GM12878 (cell line): ENCODE measurements around the gene RP2. TPM values are rescaled to one million over a fixed set of nuclear protein-coding genes. Genes with fewer than 3 reads are reported as not detected.

ENCODE experiments used
- ATAC-seq: fragments of 200-7000 bp; cut with Tn5 transposase; 3 replicates; pipeline ENCODE4 v1.9.1; 2020; ENCODE audit warnings: mild to moderate bottlenecking, moderate library complexity
- BruUV-seq: library from RNA; stranded (reverse); fragments of 400-500 nt; replicated peaks from 2 replicates; lab custom pipeline; 2021; lab: Mats Ljungman, UMichigan
- CTCF ChIA-PET: fragments of 300-600 bp; sonication (Branson Sonifier 250); formaldehyde crosslinking; extraction: SDS; loops from one replicate; lab custom pipeline; 2021; ENCODE audit warnings: inconsistent platforms; lab: Yijun Ruan, JAX
- POLR2A ChIA-PET: fragments of 350-600 bp; formaldehyde crosslinking; extraction: SDS; loops from one replicate; lab custom pipeline; 2021; ENCODE audit warnings: inconsistent platforms; lab: Charles Lee
- RAD21 ChIA-PET: fragments of 300-600 bp; sonication (Branson Sonifier 250); formaldehyde crosslinking; loops from one replicate; lab custom pipeline; 2023; ENCODE audit warnings: antibody characterized with exemption; ENCODE audit not compliant: unreplicated experiment; lab: Charles Lee
- SMC1A ChIA-PET: fragments of 300-600 bp; sonication (Branson Sonifier 250); formaldehyde crosslinking; loops from one replicate; lab custom pipeline; 2023; ENCODE audit not compliant: unreplicated experiment, uncharacterized antibody; lab: Charles Lee
- DNase-seq: peaks from one replicate; pipeline ENCODE4 v3.0.0-alpha.2; 2011; ENCODE audit warnings: low read depth, low spot score
- FAIRE-seq: peaks from 3 replicates; lab custom pipeline; 2011; peaks lifted over from hg19 to GRCh38; lab: Jason Lieb, UNC
- H2AFZ ChIP-seq: 2 replicates; pipeline ENCODE4 v1.6.0; 2011; ENCODE audit warnings: low read depth, low read length, control low read depth; ENCODE audit not compliant: control insufficient read depth
- H3K27ac ChIP-seq: 2 replicates; pipeline ENCODE4 v1.5.1; 2011; ENCODE audit warnings: control low read depth; ENCODE audit not compliant: control insufficient read depth, insufficient read depth
- H3K27me3 ChIP-seq, 2 experiments: replicated peaks in 1 of 2; 2 replicates each; pipeline versions ENCODE4 v1.6.0 to v1.6.1; 2011; ENCODE audit warnings: low read length in 1 of 2; ENCODE audit not compliant: control insufficient read depth in 2 of 2, insufficient read depth in 2 of 2
- H3K36me3 ChIP-seq, 2 experiments: 2 replicates each; pipeline ENCODE4 v1.5.1; 2011; ENCODE audit warnings: low read length in 1 of 2; ENCODE audit not compliant: control insufficient read depth in 2 of 2, insufficient read depth in 2 of 2
- H3K4me1 ChIP-seq: 2 replicates; pipeline ENCODE4 v1.6.1; 2011; ENCODE audit warnings: mild to moderate bottlenecking, low read length, moderate library complexity, mixed read lengths; ENCODE audit not compliant: control insufficient read depth, insufficient read depth
- H3K4me2 ChIP-seq: 2 replicates; pipeline ENCODE4 v1.6.0; 2011; ENCODE audit warnings: control low read depth; ENCODE audit not compliant: control insufficient read depth, insufficient read depth
- H3K4me3 ChIP-seq: fragments of 200-600 bp; sonication (generic); 2 replicates; pipeline ENCODE4 v1.5.1; 2016
- H3K79me2 ChIP-seq: 2 replicates; pipeline ENCODE4 v1.6.0; 2011; ENCODE audit warnings: low read length; ENCODE audit not compliant: control insufficient read depth, insufficient read depth
- H3K9ac ChIP-seq: 2 replicates; pipeline ENCODE4 v1.8.0; 2011; ENCODE audit warnings: low read length, control low read depth, mixed read lengths; ENCODE audit not compliant: control insufficient read depth, insufficient read depth
- H3K9me3 ChIP-seq: replicated peaks from 3 replicates; pipeline ENCODE4 v1.5.1; 2011; ENCODE audit warnings: mild to moderate bottlenecking, low read length; ENCODE audit not compliant: control insufficient read depth, insufficient read depth
- H4K20me1 ChIP-seq: 2 replicates; pipeline ENCODE4 v1.6.0; 2011; ENCODE audit not compliant: control insufficient read depth, insufficient read depth
- BCL11A ChIP-seq: IDR thresholded peaks from 2 replicates; pipeline ENCODE4 v1.6.1; 2011; ENCODE audit warnings: low read depth, low read length
- BHLHE40 ChIP-seq, 2 experiments: fragments of 450-650 bp in 1 of 2; IDR thresholded peaks; 2 replicates each; pipeline ENCODE4 v1.6.1; 2011 to 2017; ENCODE audit warnings: low read depth in 2 of 2, borderline replicate concordance in 1 of 2, improper control_type of control experiment in 1 of 2, low read length in 1 of 2, mild to moderate bottlenecking in 1 of 2
- GABPA ChIP-seq: IDR thresholded peaks from 2 replicates; pipeline ENCODE4 v1.6.1; 2014; ENCODE audit warnings: antibody characterized with exemption, low read depth, mild to moderate bottlenecking, inconsistent platforms
- HDAC2 ChIP-seq: fragments of 200-600 bp; sonication (generic); IDR thresholded peaks from 2 replicates; pipeline ENCODE4 v1.6.1; 2017
- IKZF2 ChIP-seq, 2 experiments: fragments of 450-650 bp; IDR thresholded peaks; 2 replicates each; pipeline ENCODE4 v1.6.1; 2017; ENCODE audit warnings: mild to moderate bottlenecking in 2 of 2, moderate library complexity in 2 of 2
- MTA2 ChIP-seq: fragments of 450-650 bp; IDR thresholded peaks from 2 replicates; pipeline ENCODE4 v1.6.1; 2016; ENCODE audit warnings: low read depth, mild to moderate bottlenecking, moderate library complexity
- ZBED1 ChIP-seq: IDR thresholded peaks from 2 replicates; pipeline ENCODE4 v1.6.1; 2016; ENCODE audit warnings: borderline replicate concordance
- WGBS: methylation state at CpG from one replicate; pipeline ENCODE4 v1.1.6; 2016; ENCODE audit warnings: low lambda C conversion rate; ENCODE audit not compliant: insufficient replicate concordance, insufficient coverage; ENCODE audit errors: missing lambda C conversion rate; 5-methylcytosine and 5-hydroxymethylcytosine counted together
- in situ Hi-C: fragments of 300-500 bp; cut with MboI; formaldehyde crosslinking; loops from 9 replicates; pipeline ENCODE4 v1.14.3; 2018; ENCODE audit warnings: mixed read lengths
- intact Hi-C: fragments of 100-400 bp; cut with micrococcal nuclease; formaldehyde crosslinking; loops from one replicate; pipeline ENCODE4 v1.14.2; 2022; ENCODE audit not compliant: unreplicated experiment
- polyA plus RNA-seq, 11 experiments: library from polyadenylated mRNA; depleted of rRNA in 4 of 11; unstranded in 6 of 11; stranded (reverse) in 5 of 11; fragments of >200 nt; fragmentation: Nextera tagmentation in 4 of 11; fragmentation: Illumina TruSeq in 1 of 11; extraction: Ambion mirVana in 4 of 11; extraction: Trizol in 1 of 11; gene quantifications; 1 replicate in 1 of 11; 2 replicates in 10 of 11; pipeline versions ENCODE4 v1.2.1 to v1.2.3, GENCODE V29; 2011 to 2016; ENCODE audit warnings: inconsistent platforms in 2 of 11, missing spikeins in 2 of 11, low read depth in 1 of 11
- total RNA-seq, 4 experiments: library from RNA; depleted of rRNA in 3 of 4; stranded (reverse); fragments of >200 nt in 3 of 4; fragmentation: Illumina TruSeq in 1 of 4; extraction: Trizol in 1 of 4; gene quantifications; 2 replicates each; pipeline versions ENCODE4 v1.2.1 to v1.2.3, GENCODE V29; 2013 to 2021

Gene RP2
- total and polyA plus RNA-seq, 10 of the 15 experiments (the other 5 are each of a cell fraction or from before 2014, with no cell fraction given) = 3.5 to 11.0 (median 5.7) TPM

GRCh38 chrX:46873746-46874145 lies 36.9 kb downstream of the RP2 start:
- no peak for TF ChIP-seq IKZF2 (IDR thresholded peaks at IDR 0.05)
- no peak for TF ChIP-seq ZBED1
- TF ChIP-seq GABPA = no peak
- intact Hi-C loops = no loop called here
- H3K4me1 ChIP-seq = no peaks in the 10 kb centered on the region
- no peak for FAIRE-seq
- SMC1A ChIA-PET = no interaction called here
- in situ Hi-C loops = no loop called here
- no peak overlapping the region for H2AFZ ChIP-seq
- CTCF ChIA-PET = no interaction called here
- no peaks in the 10 kb centered on the region for H3K9me3 ChIP-seq
- no peaks in the 10 kb centered on the region for H4K20me1 ChIP-seq
- H3K27me3 ChIP-seq = no peaks in the 10 kb centered on the region
- no peak overlapping the region for H3K4me3 ChIP-seq
- no TSS peak for BruUV-seq
- H3K36me3 ChIP-seq = no peaks in the 10 kb centered on the region
- 51% methylated on average over 2 of the region's 2 CpGs for WGBS
- RAD21 ChIA-PET = no interaction called here
- no peak overlapping the region for H3K9ac ChIP-seq
- POLR2A ChIA-PET = interaction anchor here (0.6 kb wide), 1 partner anchor 8 kb away, joined by 5 read pairs; no protein-coding TSS in a partner anchor
- H3K27ac ChIP-seq = no peak overlapping the region
- H3K79me2 ChIP-seq = no peaks in the 10 kb centered on the region
- H3K4me2 ChIP-seq = no peak overlapping the region
- DNase-seq = no peak
- no peak for ATAC-seq

GRCh38 chrX:46876901-46877300 lies 40.1 kb downstream of the RP2 start:
- ChIA-PET SMC1A (no interaction called here), POLR2A (no interaction called here)
- in situ Hi-C loops = no loop called here

More at GRCh38 chrX:46876901-46877300, 40.1 kb downstream of the RP2 start:
- no TSS peak for BruUV-seq
- no peaks in the 10 kb centered on the region for H4K20me1 ChIP-seq
- H3K27ac ChIP-seq = no peak overlapping the region
- ChIA-PET RAD21 (no interaction called here), CTCF (interaction anchor here (1.3 kb wide), 1 partner anchor 154 kb away, joined by 5 read pairs; no protein-coding TSS in a partner anchor)
- intact Hi-C loops = no loop called here
- no peak overlapping the region for H3K4me2 ChIP-seq
- TF ChIP-seq BHLHE40 (IDR thresholded peaks at IDR 0.05; ENCODE audit: borderline replicate concordance in 1 of 2, low read depth in 2 of 2, low read length in 1 of 2) (no peak), BCL11A (no peak), MTA2 (no peak), HDAC2 (no peak)
- ATAC-seq (no peak), DNase-seq (no peak), FAIRE-seq (no peak)
- H3K4me3 ChIP-seq = no peak overlapping the region
- no peaks in the 10 kb centered on the region for H3K4me1 ChIP-seq
- no peak overlapping the region for H3K9ac ChIP-seq
- H3K27me3 ChIP-seq = no peaks in the 10 kb centered on the region
- no peak overlapping the region for H2AFZ ChIP-seq
- no peaks in the 10 kb centered on the region for H3K36me3 ChIP-seq
- H3K79me2 ChIP-seq = no peaks in the 10 kb centered on the region
- no peaks in the 10 kb centered on the region for H3K9me3 ChIP-seq
